GM12892 (cell line): ENCODE data around the gene DLG2.

ENCODE experiments used
- DNase-seq: peaks from one replicate; pipeline ENCODE4 v3.0.0; 2011; ENCODE audit not compliant: insufficient read length
- FAIRE-seq: peaks from 2 replicates; lab custom pipeline; 2011; peaks lifted over from hg19 to GRCh38; lab: Jason Lieb, UNC
- POLR2A ChIP-seq: IDR thresholded peaks from 2 replicates; pipeline ENCODE4 v1.6.1; 2011; ENCODE audit warnings: low read depth, low read length, control low read depth
- POLR2AphosphoS5 ChIP-seq: IDR thresholded peaks from 2 replicates; pipeline ENCODE4 v1.6.1; 2011; ENCODE audit warnings: low read depth, low read length, control low read depth
- TAF1 ChIP-seq: IDR thresholded peaks from 2 replicates; pipeline ENCODE4 v1.6.1; 2011; ENCODE audit warnings: low read depth, mild to moderate bottlenecking, control low read depth, low read length, borderline replicate concordance

Gene DLG2

GRCh38 chr11:84140386-84141169 is 1486.6 kb downstream of the DLG2 start:
- no peak for DNase-seq
- no peak for FAIRE-seq
- TF ChIP-seq POLR2AphosphoS5 (no peak), POLR2A (no peak), TAF1 (no peak)

DNA sequence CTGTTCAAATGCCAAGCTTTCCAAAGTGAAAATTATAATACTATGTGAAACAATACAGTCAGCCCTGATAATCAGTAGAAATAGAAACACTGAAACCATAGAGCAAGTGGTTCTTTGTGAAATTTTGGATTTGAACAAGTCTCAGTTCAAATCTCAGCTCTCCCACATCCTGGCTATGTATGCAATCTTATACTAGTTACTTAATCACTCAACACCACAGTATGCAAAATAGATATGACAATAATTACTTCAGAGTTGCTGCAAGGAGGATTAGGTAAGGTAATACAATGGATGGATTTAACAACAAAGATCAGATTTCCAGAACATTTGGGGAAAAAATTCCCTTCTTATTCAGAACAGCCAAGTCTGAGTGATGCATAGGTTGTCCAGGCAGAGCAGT is 1489.2 kb downstream of the DLG2 start:
- TF ChIP-seq TAF1: no peak
- TF ChIP-seq POLR2A: no peak
- TF ChIP-seq POLR2AphosphoS5: no peak
- no peak for DNase-seq
- no peak for FAIRE-seq

GRCh38 chr11:84137505-84137904 is 1489.6 kb downstream of the DLG2 start:
- no peak for DNase-seq
- no peak for FAIRE-seq
- no peak for TF ChIP-seq TAF1
- TF ChIP-seq POLR2A: no peak
- TF ChIP-seq POLR2AphosphoS5: no peak

DNA sequence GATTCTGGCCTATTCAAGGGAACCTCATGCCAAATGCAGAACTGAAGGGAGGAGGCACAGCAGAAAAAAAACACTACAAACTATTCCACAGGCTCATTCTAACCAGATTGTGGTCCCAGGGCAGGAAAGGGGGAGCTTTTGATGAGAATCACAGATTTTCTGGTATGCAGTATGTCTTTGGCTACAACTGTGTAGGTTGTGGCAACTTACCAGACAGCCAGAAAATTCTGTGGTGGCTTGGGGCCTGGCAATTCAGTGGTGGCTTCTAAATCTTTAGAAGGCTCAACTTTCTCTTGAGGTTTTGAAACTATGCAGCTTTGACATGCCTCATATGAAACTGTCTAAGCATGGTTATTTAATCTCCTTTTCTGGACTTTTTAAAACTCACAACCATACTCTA is 1490.2 kb downstream of the DLG2 start:
- FAIRE-seq (no peak), DNase-seq (no peak)
- TF ChIP-seq POLR2A: no peak
- no peak for TF ChIP-seq POLR2AphosphoS5
- no peak for TF ChIP-seq TAF1

DNA sequence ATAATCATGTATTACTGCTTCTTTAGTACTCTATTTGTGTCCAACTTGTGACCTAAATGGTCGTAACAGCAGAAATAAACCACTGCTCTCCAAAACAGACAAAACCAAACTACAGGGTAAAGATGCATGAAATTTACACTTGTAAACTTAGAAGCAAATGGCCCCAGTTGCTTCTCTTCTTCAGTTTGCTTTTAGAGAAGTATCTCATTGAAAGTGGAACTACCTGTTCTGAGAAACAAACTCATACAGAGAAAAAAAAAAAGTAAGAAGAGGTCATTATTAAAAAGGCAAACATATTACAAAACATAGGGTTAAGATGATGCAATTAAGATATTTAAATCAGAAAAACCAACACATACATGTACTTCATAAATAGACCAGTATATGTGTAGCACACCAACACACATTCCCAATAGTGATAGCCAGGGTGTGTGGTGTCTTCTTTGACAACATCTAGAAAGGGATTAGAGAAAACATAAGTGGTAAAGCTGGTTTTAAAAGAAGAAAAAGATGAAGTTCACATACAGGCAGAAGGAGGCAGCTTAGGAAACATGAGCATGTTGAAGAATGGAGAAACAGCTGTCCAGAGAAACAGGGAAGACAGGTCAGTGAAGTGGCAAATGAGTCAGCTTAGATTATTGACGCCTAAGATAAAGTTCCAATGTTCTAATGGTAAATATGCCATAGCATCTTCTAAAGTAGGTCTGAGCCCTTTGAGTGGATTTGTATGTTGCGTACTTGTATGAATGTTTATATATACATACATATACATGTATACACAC is 1496.3 kb downstream of the DLG2 start:
- DNase-seq (no peak), FAIRE-seq (no peak)

DNA sequence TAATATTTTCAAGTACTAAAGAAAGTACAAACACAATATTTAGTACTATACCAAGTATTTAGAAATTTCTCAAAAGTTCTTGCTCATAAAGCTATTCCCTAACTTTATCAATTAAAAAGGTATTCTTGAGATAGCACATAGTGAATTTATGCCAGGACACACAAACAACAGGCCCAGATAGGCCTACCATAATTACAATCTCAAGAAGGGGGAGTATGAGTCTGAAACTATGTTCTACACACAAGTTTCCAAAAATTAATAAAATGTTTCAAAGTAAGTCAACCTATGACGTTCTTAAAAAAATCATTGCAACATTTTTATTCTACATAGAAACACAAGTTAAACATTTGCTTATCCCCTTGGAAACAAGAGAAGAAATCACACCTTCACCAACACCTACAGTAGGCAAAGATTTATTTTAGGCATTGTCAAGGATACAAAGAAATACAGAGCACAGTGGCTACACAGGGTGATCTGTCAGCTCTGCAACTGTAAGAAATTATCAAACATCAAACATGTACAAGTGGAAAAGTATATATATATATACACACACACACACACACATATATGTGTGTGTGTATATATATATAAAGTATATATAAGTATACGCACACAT is 1497.1 kb downstream of the DLG2 start:
- TF ChIP-seq TAF1: no peak
- no peak for TF ChIP-seq POLR2A
- no peak for TF ChIP-seq POLR2AphosphoS5
- no peak for FAIRE-seq
- DNase-seq: no peak

More for the DNA sequence above, 1496.3 kb downstream of the DLG2 start:
- TF ChIP-seq POLR2A (no peak), POLR2AphosphoS5 (no peak), TAF1 (no peak)

DNA sequence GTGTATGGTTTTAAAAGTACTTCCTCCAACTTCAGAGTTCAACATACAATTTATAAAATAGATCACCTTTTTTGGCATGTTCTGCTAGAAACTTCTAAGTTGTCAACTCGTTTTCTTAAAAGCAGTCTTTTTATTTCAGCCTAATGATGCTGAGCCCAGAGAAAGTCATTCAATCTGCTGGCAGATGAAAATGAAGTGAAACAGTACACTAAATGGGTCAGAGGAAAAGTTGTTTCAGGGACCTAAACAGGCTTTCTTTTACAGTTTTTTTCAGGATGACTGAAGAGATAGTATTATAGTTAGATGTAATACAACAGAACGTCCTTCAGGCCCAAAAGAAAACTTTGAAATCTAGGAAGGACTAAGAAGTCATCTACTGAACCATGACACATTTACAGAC is 1498.3 kb downstream of the DLG2 start:
- TF ChIP-seq POLR2A (no peak), POLR2AphosphoS5 (no peak), TAF1 (no peak)
- no peak for FAIRE-seq
- DNase-seq: no peak

GRCh38 chr11:84117394-84117793 is 1509.8 kb downstream of the DLG2 start:
- DNase-seq: no peak
- TF ChIP-seq TAF1 (no peak), POLR2A (no peak), POLR2AphosphoS5 (no peak)
- no peak for FAIRE-seq

DNA sequence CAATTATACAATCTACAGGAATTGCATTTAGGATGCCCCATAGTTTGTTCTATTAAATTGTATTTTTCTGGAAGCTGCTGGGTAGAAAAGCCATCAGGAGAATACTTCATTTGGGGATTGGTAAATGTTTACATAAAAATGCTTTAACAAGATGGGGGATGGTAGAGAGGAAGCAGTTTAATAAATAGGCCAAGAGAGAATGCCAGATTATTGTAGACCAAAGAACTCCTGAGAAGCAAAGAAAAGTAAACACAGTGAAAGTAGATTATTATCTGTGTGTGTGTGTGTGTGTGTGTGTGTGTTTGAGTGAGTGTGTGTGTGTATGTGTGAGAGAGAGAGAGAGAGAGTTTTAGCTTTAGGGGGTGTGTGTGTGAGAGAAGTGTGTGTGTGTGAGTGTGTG is 1520.6 kb downstream of the DLG2 start:
- TF ChIP-seq TAF1: no peak
- TF ChIP-seq POLR2AphosphoS5: no peak
- TF ChIP-seq POLR2A: no peak
- FAIRE-seq: no peak
- no peak for DNase-seq

DNA sequence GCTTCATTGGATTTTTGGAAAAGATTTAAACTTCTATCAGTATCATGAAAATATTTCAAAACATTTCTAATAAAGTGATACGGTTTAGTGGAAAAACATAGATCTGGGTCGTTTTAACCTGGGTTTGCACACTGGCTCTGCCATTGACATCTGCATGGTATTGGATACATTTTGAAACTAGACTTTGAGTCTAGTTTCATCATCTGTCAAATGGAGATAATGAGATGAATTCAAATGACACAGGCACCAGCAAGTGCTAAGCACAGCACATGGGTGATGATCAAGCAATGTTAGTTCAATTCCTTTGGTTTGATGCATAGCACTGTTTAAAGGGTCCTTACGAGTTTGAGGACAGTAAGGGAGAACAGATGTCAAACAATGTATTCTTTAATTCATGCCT is 1522.0 kb downstream of the DLG2 start:
- TF ChIP-seq TAF1 (no peak), POLR2AphosphoS5 (no peak), POLR2A (no peak)
- FAIRE-seq: no peak

DNA sequence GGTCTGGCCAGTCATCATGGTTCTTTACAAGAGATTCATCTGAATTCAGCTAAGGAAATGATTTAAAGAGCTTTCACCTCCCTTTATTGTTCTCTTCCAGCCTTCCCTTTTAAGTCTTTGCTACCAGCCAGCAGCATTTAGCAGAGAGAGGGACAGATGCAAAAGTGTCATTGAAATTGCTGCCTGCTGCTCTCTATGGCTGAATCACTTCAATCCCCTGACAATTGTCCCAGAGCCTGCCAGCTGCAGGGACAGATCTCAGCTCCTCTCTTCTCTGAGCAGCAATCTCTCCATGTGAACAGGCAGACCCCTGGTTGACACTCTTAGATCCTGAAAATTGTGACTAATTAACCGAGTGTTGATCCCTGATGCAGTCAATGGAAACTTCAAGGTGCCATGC is 1524.0 kb downstream of the DLG2 start:
- FAIRE-seq (no peak), DNase-seq (no peak)
- TF ChIP-seq POLR2A (no peak), TAF1 (no peak), POLR2AphosphoS5 (no peak)

More for the DNA sequence above, 1522.0 kb downstream of the DLG2 start:
- DNase-seq: no peak
